Neural progenitor cell (in vitro differentiated cells): ENCODE results near the gene MPP2. TPM values are rescaled to one million over a fixed set of nuclear protein-coding genes. Genes with fewer than 3 reads are reported as not detected.

ENCODE experiments used
- DNase-seq: peaks from one replicate; pipeline ENCODE4 v3.0.0-alpha.2; 2016; ENCODE audit warnings: low spot score
- H2AFZ ChIP-seq: fragments of 200-600 bp; sonication (generic); replicated peaks from 2 replicates; pipeline ENCODE4 v1.6.1; 2016; ENCODE audit warnings: antibody characterized with exemption
- H3F3A ChIP-seq: fragments of 200-600 bp; sonication (generic); 2 replicates; pipeline ENCODE4 v1.6.1; 2016; ENCODE audit warnings: antibody characterized with exemption, low read depth
- H3K27ac ChIP-seq: fragments of 200-600 bp; sonication (generic); 2 replicates; pipeline ENCODE4 v1.5.1; 2016; ENCODE audit warnings: mild to moderate bottlenecking
- H3K27me3 ChIP-seq: fragments of 200-600 bp; sonication (generic); 2 replicates; pipeline ENCODE4 v1.6.1; 2016; ENCODE audit warnings: mild to moderate bottlenecking, moderate library complexity
- H3K36me3 ChIP-seq: fragments of 200-600 bp; sonication (generic); 2 replicates; pipeline ENCODE4 v1.5.1; 2016
- H3K4me1 ChIP-seq: fragments of 200-600 bp; sonication (generic); 2 replicates; pipeline ENCODE4 v1.6.1; 2016; ENCODE audit warnings: mixed run types
- H3K4me2 ChIP-seq: fragments of 200-600 bp; sonication (generic); 2 replicates; pipeline ENCODE4 v1.6.1; 2016
- H3K4me3 ChIP-seq: fragments of 200-600 bp; sonication (generic); 2 replicates; pipeline ENCODE4 v1.5.1; 2016
- H3K79me2 ChIP-seq: fragments of 200-600 bp; sonication (generic); 2 replicates; pipeline ENCODE4 v1.6.1; 2016; ENCODE audit warnings: low read depth
- H3K9ac ChIP-seq: fragments of 200-600 bp; sonication (generic); 2 replicates; pipeline ENCODE4 v1.6.1; 2016
- H3K9me3 ChIP-seq: fragments of 200-600 bp; sonication (generic); 2 replicates; pipeline ENCODE4 v1.5.1; 2016; ENCODE audit warnings: low read depth
- H4K20me1 ChIP-seq: fragments of 200-600 bp; sonication (generic); 2 replicates; pipeline ENCODE4 v1.6.1; 2016; ENCODE audit warnings: low read depth
- H3K27ac Mint-ChIP-seq: 3 replicates; pipeline ENCODE4 v1.8.0; 2021; ENCODE audit warnings: mixed read lengths
- H3K27me3 Mint-ChIP-seq: 2 replicates; pipeline ENCODE4 v1.8.0; 2022; ENCODE audit warnings: low read depth, mild to moderate bottlenecking, inconsistent platforms, moderate library complexity, mixed read lengths; ENCODE audit not compliant: insufficient read depth
- H3K36me3 Mint-ChIP-seq: 3 replicates; pipeline ENCODE4 v1.8.0; 2021; ENCODE audit warnings: mixed read lengths
- H3K4me1 Mint-ChIP-seq: 3 replicates; pipeline ENCODE4 v1.8.0; 2021; ENCODE audit warnings: mixed read lengths
- H3K4me3 Mint-ChIP-seq: 3 replicates; pipeline ENCODE4 v1.8.0; 2021; ENCODE audit warnings: mild to moderate bottlenecking, moderate library complexity, mixed read lengths
- H3K9me3 Mint-ChIP-seq: 3 replicates; pipeline ENCODE4 v1.8.0; 2020; ENCODE audit warnings: mixed read lengths
- CTCF ChIP-seq: fragments of 200-600 bp; sonication (generic); IDR thresholded peaks from 2 replicates; pipeline ENCODE4 v1.5.1; 2017; ENCODE audit warnings: antibody characterized with exemption, mild to moderate bottlenecking
- EZH2 ChIP-seq: fragments of 200-600 bp; sonication (generic); IDR thresholded peaks from 2 replicates; pipeline ENCODE4 v1.6.1; 2017; ENCODE audit warnings: antibody characterized with exemption, mild to moderate bottlenecking, moderate library complexity
- EZH2phosphoT487 ChIP-seq: fragments of 200-600 bp; sonication (generic); IDR thresholded peaks from 2 replicates; pipeline ENCODE4 v1.6.1; 2017; ENCODE audit warnings: antibody characterized with exemption
- total RNA-seq: library from RNA; depleted of rRNA; stranded (reverse); fragments of >200 nt; gene quantifications from 2 replicates; pipeline ENCODE4 v1.2.3, GENCODE V29; 2015; ENCODE audit warnings: low replicate concordance

The MPP2 gene
- total RNA-seq, 1 donor from 2014 or later: 7.8 TPM

- Histone ChIP-seq H3F3A (no peaks in the 10 kb centered on the region), H3K36me3 (no peaks in the 10 kb centered on the region), H3K4me3 (no peak overlapping the region), H3K4me2 (no peak overlapping the region), H3K27ac (no peak overlapping the region), H3K4me1 (peaks cover 4% of the 10 kb centered on the region), H3K9ac (no peak overlapping the region), H2AFZ (no peak overlapping the region), H4K20me1 (no peaks in the 10 kb centered on the region), H3K79me2 (no peaks in the 10 kb centered on the region), H3K9me3 (no peaks in the 10 kb centered on the region), H3K27me3 (peaks cover 10% of the 10 kb centered on the region)
- Mint-ChIP-seq H3K36me3 (no peaks in the 10 kb centered on the region), H3K9me3 (no peaks in the 10 kb centered on the region), H3K27ac (no peak overlapping the region), H3K4me1 (peaks cover 11% of the 10 kb centered on the region), H3K27me3 (peaks cover 15% of the 10 kb centered on the region), H3K4me3 (no peak overlapping the region)
- TF ChIP-seq EZH2phosphoT487 (no peak), EZH2 (no peak), CTCF (no peak)
- DNase-seq: no peak
Measured at GRCh38 chr17:43916385-43916784, 9.0 kb upstream of the MPP2 start.

GRCh38 chr17:43915559-43915958 is 8.2 kb upstream of the MPP2 start:
- H3K4me2 ChIP-seq: no peak overlapping the region
- H3K4me1 ChIP-seq: peaks cover 4% of the 10 kb centered on the region
- H3K9me3 ChIP-seq: no peaks in the 10 kb centered on the region
- no peaks in the 10 kb centered on the region for H3K9me3 Mint-ChIP-seq
- H3K27ac ChIP-seq: no peak overlapping the region
- no peaks in the 10 kb centered on the region for H3F3A ChIP-seq
- H3K4me3 Mint-ChIP-seq: no peak overlapping the region
- H4K20me1 ChIP-seq: no peaks in the 10 kb centered on the region
- no peak overlapping the region for H3K27ac Mint-ChIP-seq
- H3K4me1 Mint-ChIP-seq: peaks cover 11% of the 10 kb centered on the region
- H3K36me3 ChIP-seq: no peaks in the 10 kb centered on the region
- H3K9ac ChIP-seq: no peak overlapping the region
- no peak overlapping the region for H3K4me3 ChIP-seq
- H2AFZ ChIP-seq: no peak overlapping the region
- H3K27me3 ChIP-seq: peaks cover 10% of the 10 kb centered on the region
- H3K27me3 Mint-ChIP-seq: peaks cover 13% of the 10 kb centered on the region
- no peak for DNase-seq
- no peaks in the 10 kb centered on the region for H3K79me2 ChIP-seq
- H3K36me3 Mint-ChIP-seq: no peaks in the 10 kb centered on the region
- no peak for TF ChIP-seq CTCF
- TF ChIP-seq EZH2: no peak
- no peak for TF ChIP-seq EZH2phosphoT487

GRCh38 chr17:43914451-43914850 is 7.1 kb upstream of the MPP2 start:
- Histone ChIP-seq H3K27me3 (peaks cover 10% of the 10 kb centered on the region), H2AFZ (no peak overlapping the region), H3K79me2 (no peaks in the 10 kb centered on the region), H3F3A (peaks cover 7% of the 10 kb centered on the region), H4K20me1 (no peaks in the 10 kb centered on the region), H3K4me1 (peaks cover 4% of the 10 kb centered on the region), H3K9me3 (no peaks in the 10 kb centered on the region), H3K27ac (no peak overlapping the region), H3K36me3 (no peaks in the 10 kb centered on the region), H3K4me2 (no peak overlapping the region), H3K9ac (no peak overlapping the region), H3K4me3 (no peak overlapping the region)
- Mint-ChIP-seq H3K27ac (no peak overlapping the region), H3K36me3 (no peaks in the 10 kb centered on the region), H3K4me1 (peaks cover 11% of the 10 kb centered on the region), H3K9me3 (no peaks in the 10 kb centered on the region), H3K27me3 (peaks cover 10% of the 10 kb centered on the region), H3K4me3 (no peak overlapping the region)
- DNase-seq: no peak
- TF ChIP-seq EZH2: no peak
- TF ChIP-seq CTCF: no peak
- no peak for TF ChIP-seq EZH2phosphoT487
